HepG2 (cell line): Measurements from ENCODE around the gene DLX1. TPM values are rescaled to one million over a fixed set of nuclear protein-coding genes. Genes with fewer than 3 reads are reported as not detected.

Experiments
- AKAP8 ChIP-seq: sonication (generic); formaldehyde crosslinking; IDR thresholded peaks from 2 replicates; pipeline ENCODE4 v1.5.1; 2020; ENCODE audit warnings: mild to moderate bottlenecking, missing genetic modification reagents
- CENPT ChIP-seq: sonication (generic); formaldehyde crosslinking; IDR thresholded peaks from 2 replicates; pipeline ENCODE4 v1.8.0; 2022; ENCODE audit warnings: low read depth, mild to moderate bottlenecking, moderate library complexity, missing genetic modification reagents
- ELF3 ChIP-seq: IDR thresholded peaks from 2 replicates; pipeline ENCODE4 v1.6.1; 2016; ENCODE audit warnings: missing genetic modification reagents, missing compliant biosample characterization
- MAZ ChIP-seq, 2 experiments: sonication (generic) in 1 of 2; formaldehyde crosslinking in 1 of 2; IDR thresholded peaks; 2 replicates each; pipeline versions ENCODE4 v1.5.0 to v1.6.1; 2012 to 2020; ENCODE audit warnings: low read depth in 2 of 2, mild to moderate bottlenecking in 2 of 2, borderline replicate concordance in 1 of 2, improper control_type of control experiment in 1 of 2, low read length in 1 of 2, missing genetic modification reagents in 1 of 2, moderate library complexity in 1 of 2
- MIXL1 ChIP-seq: IDR thresholded peaks from 2 replicates; pipeline ENCODE4 v1.6.1; 2016
- MTF2 ChIP-seq: sonication (generic); formaldehyde crosslinking; IDR thresholded peaks from 2 replicates; pipeline ENCODE4 v1.5.0; 2020; ENCODE audit warnings: missing genetic modification reagents, borderline replicate concordance
- MXI1 ChIP-seq: IDR thresholded peaks from 3 replicates; pipeline ENCODE4 v1.6.1; 2012; ENCODE audit warnings: low read depth, low read length, inconsistent platforms, borderline replicate concordance
- PCBP2 ChIP-seq: fragments of 200-400 bp; formaldehyde crosslinking; optimal IDR thresholded peaks from 2 replicates; pipeline ENCODE3; 2018; ENCODE audit warnings: low read length, low read depth; ENCODE audit not compliant: poor library complexity, severe bottlenecking
- PHF21A ChIP-seq: sonication (generic); formaldehyde crosslinking; IDR thresholded peaks from 2 replicates; pipeline ENCODE4 v1.5.0; 2020; ENCODE audit warnings: mild to moderate bottlenecking, missing genetic modification reagents
- RBM39 ChIP-seq: fragments of 200-400 bp; formaldehyde crosslinking; IDR thresholded peaks from one replicate; pipeline ENCODE4 v1.6.1; 2018; ENCODE audit warnings: antibody characterized with exemption, mild to moderate bottlenecking, low read depth, low read length; ENCODE audit not compliant: poor library complexity, severe bottlenecking
- SOX13 ChIP-seq, 3 experiments: fragments of 450-650 bp in 1 of 3; sonication (generic) in 1 of 3; formaldehyde crosslinking in 1 of 3; IDR thresholded peaks in 2 of 3; conservative IDR thresholded peaks in 1 of 3; 2 replicates each; pipeline versions ENCODE4 v1.5.0 to v1.6.1; 2016 to 2020; ENCODE audit warnings: antibody characterized with exemption in 1 of 3, mild to moderate bottlenecking in 1 of 3, missing compliant biosample characterization in 1 of 3, missing genetic modification reagents in 1 of 3, moderate library complexity in 1 of 3
- TBX2 ChIP-seq: sonication (generic); formaldehyde crosslinking; IDR thresholded peaks from 2 replicates; pipeline ENCODE4 v1.5.0; 2020; ENCODE audit warnings: missing genetic modification reagents, mild to moderate bottlenecking, borderline replicate concordance
- ZNF326 ChIP-seq: sonication (generic); formaldehyde crosslinking; IDR thresholded peaks from 2 replicates; pipeline ENCODE4 v1.4.0; 2020; ENCODE audit warnings: missing genetic modification reagents, borderline replicate concordance
- ZNF44 ChIP-seq: sonication (generic); formaldehyde crosslinking; IDR thresholded peaks from 2 replicates; pipeline ENCODE4 v1.5.1; 2020; ENCODE audit warnings: mild to moderate bottlenecking, missing genetic modification reagents
- ZSCAN31 ChIP-seq: sonication (generic); formaldehyde crosslinking; IDR thresholded peaks from 2 replicates; pipeline ENCODE4 v1.5.0; 2020; ENCODE audit warnings: low read depth, mild to moderate bottlenecking, missing genetic modification reagents
- ZXDC ChIP-seq: sonication (generic); formaldehyde crosslinking; IDR thresholded peaks from 2 replicates; pipeline ENCODE4 v1.5.0; 2020; ENCODE audit warnings: mild to moderate bottlenecking, missing genetic modification reagents
- polyA plus RNA-seq, 8 experiments: library from polyadenylated mRNA; depleted of rRNA in 3 of 8; stranded (reverse) in 7 of 8; unstranded in 1 of 8; fragments of >200 nt; fragmentation: Illumina TruSeq in 4 of 8; extraction: Trizol in 4 of 8; gene quantifications; 2 replicates each; pipeline versions ENCODE4 v1.2.1 to v1.2.3, GENCODE V29; 2011 to 2016; ENCODE audit warnings: low read depth in 4 of 8, missing spikeins in 1 of 8, mixed read lengths in 1 of 8; ENCODE audit not compliant: insufficient read depth in 1 of 8
- total RNA-seq, 5 experiments: library from RNA; depleted of rRNA; stranded (reverse); fragments of >200 nt; fragmentation: Illumina TruSeq; extraction: Trizol; gene quantifications; 2 replicates each; pipeline ENCODE4 v1.2.3, GENCODE V29; 2016; ENCODE audit warnings: low read depth in 1 of 5

The DLX1 gene
- total and polyA plus RNA-seq, 2 of the 13 experiments (the other 11 are each of a cell fraction or from before 2014, with no cell fraction given): 0.18 to 0.86 TPM

DNA sequence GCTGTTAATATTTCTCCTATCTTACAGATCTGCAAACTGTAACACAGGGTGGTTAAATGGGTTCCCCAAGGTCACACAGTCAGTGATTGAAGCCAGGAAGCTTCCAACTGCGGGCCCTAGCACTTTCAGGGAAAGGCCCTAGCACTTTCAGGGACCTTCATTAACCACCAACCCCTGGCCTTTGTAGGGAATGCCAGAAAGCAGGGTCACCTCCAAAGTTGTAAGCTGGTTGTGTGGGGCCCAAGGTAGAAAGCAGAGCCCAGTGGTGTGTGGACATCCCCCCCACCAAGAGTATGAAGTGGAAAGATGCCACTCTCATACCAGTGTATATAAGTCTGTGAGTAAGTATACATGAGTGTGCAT lies 13.0 kb downstream of the DLX1 start (continued):
- TF ChIP-seq CENPT (CRISPR knock-in tag) (peak; percentile 84; the same call in 1 of the 2 replicates), ZNF326 (CRISPR knock-in tag) (no peak), MIXL1 (CRISPR knock-in tag) (no peak), PCBP2 (no peak), PHF21A (no peak), TBX2 (0 out of 2 replicates have a peak, but pooled peaks have one; percentile 25), ELF3 (CRISPR knock-in tag) (no peak), SOX13 (IDR thresholded peaks at IDR 0.05) (no peak), SOX13 (CRISPR knock-in tag; conservative IDR thresholded peaks at IDR 0.05 in 1 of 2, IDR thresholded peaks at IDR 0.05 in 1 of 2) (0 out of 4 replicates have a peak, but pooled peaks of 1 of the 2 experiments have one; percentile 7), MAZ (IDR thresholded peaks at IDR 0.05; ENCODE audit: borderline replicate concordance, low read depth, low read length) (no peak), MAZ (CRISPR knock-in tag; IDR thresholded peaks at IDR 0.05; ENCODE audit: low read depth) (0 out of 2 replicates have a peak, but pooled peaks have one; percentile 6), MTF2 (CRISPR knock-in tag) (0 out of 2 replicates have a peak, but pooled peaks have one; percentile 18), ZNF44 (no peak), ZSCAN31 (CRISPR knock-in tag) (0 out of 2 replicates have a peak, but pooled peaks have one; percentile 23), ZXDC (no peak), RBM39 (peak; percentile 1), AKAP8 (no peak), MXI1 (no peak)
